Measurements from ENCODE around the gene HOXD11. TPM values are rescaled to one million over a fixed set of nuclear protein-coding genes. Genes with fewer than 3 reads are reported as not detected.

The HOXD11 gene
- total and polyA plus RNA-seq, 2 of the 13 experiments (the other 11 are each of a cell fraction or from before 2014, with no cell fraction given) = not detected

- TF ChIP-seq ZNF414 (CRISPR knock-in tag; IDR thresholded peaks at IDR 0.05) (peak; percentile 69; the same call in 1 of the 2 replicates), ZNF333 (CRISPR knock-in tag; IDR thresholded peaks at IDR 0.05; ENCODE audit: borderline replicate concordance) (no peak), ZBTB20 (CRISPR knock-in tag; IDR thresholded peaks at IDR 0.05; ENCODE audit: borderline replicate concordance, low read depth) (no peak), AGO2 (optimal IDR thresholded peaks at IDR 0.05; ENCODE audit: low read depth, low read length) (no peak), FOSL2 (CRISPR knock-in tag; IDR thresholded peaks at IDR 0.05) (peak; percentile 41; the same call in 1 of the 2 replicates), ZNF441 (CRISPR knock-in tag; IDR thresholded peaks at IDR 0.05; ENCODE audit: borderline replicate concordance) (no peak), NR2F6 (IDR thresholded peaks at IDR 0.05) (no peak), NR2F6 (CRISPR knock-in tag; IDR thresholded peaks at IDR 0.05) (peak; percentile 22; the same call in 1 of the 2 replicates), ZNF777 (CRISPR knock-in tag; IDR thresholded peaks at IDR 0.05) (no peak), SOX13 (IDR thresholded peaks at IDR 0.05) (no peak), SOX13 (CRISPR knock-in tag; conservative IDR thresholded peaks at IDR 0.05 in 1 of 2, IDR thresholded peaks at IDR 0.05 in 1 of 2) (peak in 1 of 2 experiments; percentile 37; a peak in 1 of 4 replicates), POLR2AphosphoS2 (IDR thresholded peaks at IDR 0.05; ENCODE audit: low read depth, low read length) (no peak), PHF21A (CRISPR knock-in tag; IDR thresholded peaks at IDR 0.05) (0 out of 2 replicates have a peak, but pooled peaks have one; percentile 33), DNMT3B (CRISPR knock-in tag; conservative IDR thresholded peaks at IDR 0.05) (no peak), KLF13 (CRISPR knock-in tag; IDR thresholded peaks at IDR 0.05) (no peak), ZBTB37 (CRISPR knock-in tag; IDR thresholded peaks at IDR 0.05) (no peak), PAX8 (CRISPR knock-in tag; IDR thresholded peaks at IDR 0.05; ENCODE audit: borderline replicate concordance) (no peak), ZFP37 (CRISPR knock-in tag; IDR thresholded peaks at IDR 0.05; ENCODE audit: borderline replicate concordance) (no peak), RXRA (CRISPR knock-in tag; IDR thresholded peaks at IDR 0.05) (peak; percentile 79)
- TF ChIP-seq, protein P1, sequence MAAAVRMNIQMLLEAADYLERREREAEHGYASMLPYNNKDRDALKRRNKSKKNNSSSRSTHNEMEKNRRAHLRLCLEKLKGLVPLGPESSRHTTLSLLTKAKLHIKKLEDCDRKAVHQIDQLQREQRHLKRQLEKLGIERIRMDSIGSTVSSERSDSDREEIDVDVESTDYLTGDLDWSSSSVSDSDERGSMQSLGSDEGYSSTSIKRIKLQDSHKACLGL (CRISPR knock-in tag; IDR thresholded peaks at IDR 0.05) = 0 out of 2 replicates have a peak, but pooled peaks have one; percentile 40
- TF ChIP-seq, protein P2, sequence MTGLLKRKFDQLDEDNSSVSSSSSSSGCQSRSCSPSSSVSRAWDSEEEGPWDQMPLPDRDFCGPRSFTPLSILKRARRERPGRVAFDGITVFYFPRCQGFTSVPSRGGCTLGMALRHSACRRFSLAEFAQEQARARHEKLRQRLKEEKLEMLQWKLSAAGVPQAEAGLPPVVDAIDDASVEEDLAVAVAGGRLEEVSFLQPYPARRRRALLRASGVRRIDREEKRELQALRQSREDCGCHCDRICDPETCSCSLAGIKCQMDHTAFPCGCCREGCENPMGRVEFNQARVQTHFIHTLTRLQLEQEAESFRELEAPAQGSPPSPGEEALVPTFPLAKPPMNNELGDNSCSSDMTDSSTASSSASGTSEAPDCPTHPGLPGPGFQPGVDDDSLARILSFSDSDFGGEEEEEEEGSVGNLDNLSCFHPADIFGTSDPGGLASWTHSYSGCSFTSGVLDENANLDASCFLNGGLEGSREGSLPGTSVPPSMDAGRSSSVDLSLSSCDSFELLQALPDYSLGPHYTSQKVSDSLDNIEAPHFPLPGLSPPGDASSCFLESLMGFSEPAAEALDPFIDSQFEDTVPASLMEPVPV (CRISPR knock-in tag; IDR thresholded peaks at IDR 0.05) = no peak
- TF ChIP-seq, protein P3, sequence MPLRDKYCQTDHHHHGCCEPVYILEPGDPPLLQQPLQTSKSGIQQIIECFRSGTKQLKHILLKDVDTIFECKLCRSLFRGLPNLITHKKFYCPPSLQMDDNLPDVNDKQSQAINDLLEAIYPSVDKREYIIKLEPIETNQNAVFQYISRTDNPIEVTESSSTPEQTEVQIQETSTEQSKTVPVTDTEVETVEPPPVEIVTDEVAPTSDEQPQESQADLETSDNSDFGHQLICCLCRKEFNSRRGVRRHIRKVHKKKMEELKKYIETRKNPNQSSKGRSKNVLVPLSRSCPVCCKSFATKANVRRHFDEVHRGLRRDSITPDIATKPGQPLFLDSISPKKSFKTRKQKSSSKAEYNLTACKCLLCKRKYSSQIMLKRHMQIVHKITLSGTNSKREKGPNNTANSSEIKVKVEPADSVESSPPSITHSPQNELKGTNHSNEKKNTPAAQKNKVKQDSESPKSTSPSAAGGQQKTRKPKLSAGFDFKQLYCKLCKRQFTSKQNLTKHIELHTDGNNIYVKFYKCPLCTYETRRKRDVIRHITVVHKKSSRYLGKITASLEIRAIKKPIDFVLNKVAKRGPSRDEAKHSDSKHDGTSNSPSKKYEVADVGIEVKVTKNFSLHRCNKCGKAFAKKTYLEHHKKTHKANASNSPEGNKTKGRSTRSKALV (CRISPR knock-in tag; IDR thresholded peaks at IDR 0.05) = peak; percentile 76; the same call in 1 of the 2 replicates
Measured at GRCh38 chr2:176096986-176097819, 9.9 kb upstream of the HOXD11 start (continued).
